ENCODE data around the gene CBLIF. TPM values are rescaled to one million over a fixed set of nuclear protein-coding genes. Genes with fewer than 3 reads are reported as not detected.

The CBLIF gene
- polyA plus RNA-seq, 1 experiment, result not detected

- POLR2A ChIA-PET, result no interaction called here
- CTCF ChIA-PET, result no interaction called here
- TF ChIP-seq CTCF (IDR thresholded peaks at IDR 0.05; ENCODE audit: low read depth, low read length), result no peak
- Histone ChIP-seq H3K4me3 (ENCODE audit: low read depth, low read length) (no peak overlapping the region), H3K27ac (ENCODE audit: low read depth, low read length) (no peak overlapping the region), H3K9me3 (ENCODE audit: control insufficient read depth, insufficient read depth, low read length) (no peaks in the 10 kb centered on the region), H3K27me3 (ENCODE audit: control insufficient read depth, insufficient read depth, low read length) (no peaks in the 10 kb centered on the region)
- DNase-seq (ENCODE audit: low read depth, low spot score), result no peak
Measured at GRCh38 chr11:59867946-59868345, 22.6 kb upstream of the CBLIF start.

- CTCF ChIA-PET, result no interaction called here
- POLR2A ChIA-PET, result no interaction called here
- DNase-seq (ENCODE audit: low read depth, low spot score), result no peak
Measured at GRCh38 chr11:59866836-59867235, 21.5 kb upstream of the CBLIF start.

GRCh38 chr11:59866397-59866796 is 21.1 kb upstream of the CBLIF start, which contains the start of gene TCN1:
TSS of gene TCN1 (minus strand) at chr11:59866487. CDS start at chr11:59866470, 17 bp downstream.
- ChIA-PET POLR2A (no interaction called here), CTCF (no interaction called here)
- Histone ChIP-seq H3K9me3 (ENCODE audit: control insufficient read depth, insufficient read depth, low read length) (no peaks in the 10 kb centered on the region), H3K27me3 (ENCODE audit: control insufficient read depth, insufficient read depth, low read length) (no peaks in the 10 kb centered on the region), H3K4me3 (ENCODE audit: low read depth, low read length) (no peak within 1 kb of the TSS), H3K27ac (ENCODE audit: low read depth, low read length) (no peak within 1 kb of the TSS)
- no peak for DNase-seq (ENCODE audit: low read depth, low spot score)
- TF ChIP-seq CTCF (IDR thresholded peaks at IDR 0.05; ENCODE audit: low read depth, low read length), result no peak

More at GRCh38 chr11:59866836-59867235, 21.5 kb upstream of the CBLIF start:
- Histone ChIP-seq H3K4me3 (ENCODE audit: low read depth, low read length) (no peak overlapping the region), H3K27me3 (ENCODE audit: control insufficient read depth, insufficient read depth, low read length) (no peaks in the 10 kb centered on the region), H3K9me3 (ENCODE audit: control insufficient read depth, insufficient read depth, low read length) (no peaks in the 10 kb centered on the region), H3K27ac (ENCODE audit: low read depth, low read length) (no peak overlapping the region)
- TF ChIP-seq CTCF (IDR thresholded peaks at IDR 0.05; ENCODE audit: low read depth, low read length), result no peak

- no peak for DNase-seq (ENCODE audit: low read depth, low spot score)
- TF ChIP-seq CTCF (IDR thresholded peaks at IDR 0.05; ENCODE audit: low read depth, low read length), result no peak
- POLR2A ChIA-PET, result no interaction called here
- no peak overlapping the region for H3K4me3 ChIP-seq (ENCODE audit: low read depth, low read length)
- H3K27ac ChIP-seq (ENCODE audit: low read depth, low read length), result no peak overlapping the region
- H3K9me3 ChIP-seq (ENCODE audit: control insufficient read depth, insufficient read depth, low read length), result no peaks in the 10 kb centered on the region
- no peaks in the 10 kb centered on the region for H3K27me3 ChIP-seq (ENCODE audit: control insufficient read depth, insufficient read depth, low read length)
- CTCF ChIA-PET, result no interaction called here
Measured at GRCh38 chr11:59865031-59865430, 19.7 kb upstream of the CBLIF start.

GRCh38 chr11:59862252-59862651 is 17.0 kb upstream of the CBLIF start:
- ChIA-PET POLR2A (no interaction called here), CTCF (no interaction called here)
- DNase-seq (ENCODE audit: low read depth, low spot score), result no peak
- H3K27ac ChIP-seq (ENCODE audit: low read depth, low read length), result no peak overlapping the region
- no peaks in the 10 kb centered on the region for H3K9me3 ChIP-seq (ENCODE audit: control insufficient read depth, insufficient read depth, low read length)
- TF ChIP-seq CTCF (IDR thresholded peaks at IDR 0.05; ENCODE audit: low read depth, low read length), result no peak
- H3K4me3 ChIP-seq (ENCODE audit: low read depth, low read length), result no peak overlapping the region
- H3K27me3 ChIP-seq (ENCODE audit: control insufficient read depth, insufficient read depth, low read length), result no peaks in the 10 kb centered on the region

Measured in AG04450 (cell line).